ENCODE results near the gene SPSB1.

SPSB1 gene

GRCh38 chr1:9343269-9343668 is 50.6 kb downstream of the SPSB1 start:
- TF ChIP-seq REST (IDR thresholded peaks at IDR 0.05; ENCODE audit: insufficient read depth in 1 of 2, low read depth in 2 of 2, low read length in 2 of 2) (no peak), SIN3A (IDR thresholded peaks at IDR 0.05; ENCODE audit: borderline replicate concordance, insufficient read depth, low read length) (no peak), FOXP2 (optimal IDR thresholded peaks at IDR 0.05; ENCODE audit: borderline replicate concordance, extremely low read depth, extremely low read length, insufficient read depth) (no peak)

GRCh38 chr1:9344426-9345200 is 51.9 kb downstream of the SPSB1 start:
- no peak for TF ChIP-seq REST (IDR thresholded peaks at IDR 0.05; ENCODE audit: insufficient read depth in 1 of 2, low read depth in 2 of 2, low read length in 2 of 2)
- TF ChIP-seq POLR2AphosphoS5 (IDR thresholded peaks at IDR 0.05; ENCODE audit: low read depth, low read length), result no peak
- TF ChIP-seq FOXP2 (optimal IDR thresholded peaks at IDR 0.05; ENCODE audit: borderline replicate concordance, extremely low read depth, extremely low read length, insufficient read depth), result no peak
- no peak for TF ChIP-seq SIN3A (IDR thresholded peaks at IDR 0.05; ENCODE audit: borderline replicate concordance, insufficient read depth, low read length)
- TF ChIP-seq TAF1 (IDR thresholded peaks at IDR 0.05; ENCODE audit: borderline replicate concordance, insufficient read depth, low read length), result no peak

GRCh38 chr1:9345471-9345870 is 52.8 kb downstream of the SPSB1 start:
- TF ChIP-seq REST (IDR thresholded peaks at IDR 0.05; ENCODE audit: insufficient read depth in 1 of 2, low read depth in 2 of 2, low read length in 2 of 2) (no peak), FOXP2 (optimal IDR thresholded peaks at IDR 0.05; ENCODE audit: borderline replicate concordance, extremely low read depth, extremely low read length, insufficient read depth) (no peak), TAF1 (IDR thresholded peaks at IDR 0.05; ENCODE audit: borderline replicate concordance, insufficient read depth, low read length) (no peak), POLR2AphosphoS5 (IDR thresholded peaks at IDR 0.05; ENCODE audit: low read depth, low read length) (no peak), SIN3A (IDR thresholded peaks at IDR 0.05; ENCODE audit: borderline replicate concordance, insufficient read depth, low read length) (no peak)

GRCh38 chr1:9345922-9346321 is 53.2 kb downstream of the SPSB1 start:
- TF ChIP-seq FOXP2 (optimal IDR thresholded peaks at IDR 0.05; ENCODE audit: borderline replicate concordance, extremely low read depth, extremely low read length, insufficient read depth) (no peak), TAF1 (IDR thresholded peaks at IDR 0.05; ENCODE audit: borderline replicate concordance, insufficient read depth, low read length) (no peak), POLR2AphosphoS5 (IDR thresholded peaks at IDR 0.05; ENCODE audit: low read depth, low read length) (no peak), REST (IDR thresholded peaks at IDR 0.05; ENCODE audit: insufficient read depth in 1 of 2, low read depth in 2 of 2, low read length in 2 of 2) (no peak), SIN3A (IDR thresholded peaks at IDR 0.05; ENCODE audit: borderline replicate concordance, insufficient read depth, low read length) (no peak)
